ENCODE measurements around the gene TAF4.
"Not testable (repeated sequence)": the region's sequence is repeated elsewhere in the genome, so short reads cannot be mapped to it uniquely, and the experiment has no call there.

Gene TAF4

GRCh38 chr20:61956396-61957342 is 109.0 kb downstream of the TAF4 start:
- H3K27ac ChIP-seq, result no peak overlapping the region
- H3K4me3 ChIP-seq, result no peak overlapping the region

GRCh38 chr20:61955668-61956395 is 109.8 kb downstream of the TAF4 start:
- Histone ChIP-seq H3K27ac (no peak overlapping the region), H3K4me3 (no peak overlapping the region)

DNA sequence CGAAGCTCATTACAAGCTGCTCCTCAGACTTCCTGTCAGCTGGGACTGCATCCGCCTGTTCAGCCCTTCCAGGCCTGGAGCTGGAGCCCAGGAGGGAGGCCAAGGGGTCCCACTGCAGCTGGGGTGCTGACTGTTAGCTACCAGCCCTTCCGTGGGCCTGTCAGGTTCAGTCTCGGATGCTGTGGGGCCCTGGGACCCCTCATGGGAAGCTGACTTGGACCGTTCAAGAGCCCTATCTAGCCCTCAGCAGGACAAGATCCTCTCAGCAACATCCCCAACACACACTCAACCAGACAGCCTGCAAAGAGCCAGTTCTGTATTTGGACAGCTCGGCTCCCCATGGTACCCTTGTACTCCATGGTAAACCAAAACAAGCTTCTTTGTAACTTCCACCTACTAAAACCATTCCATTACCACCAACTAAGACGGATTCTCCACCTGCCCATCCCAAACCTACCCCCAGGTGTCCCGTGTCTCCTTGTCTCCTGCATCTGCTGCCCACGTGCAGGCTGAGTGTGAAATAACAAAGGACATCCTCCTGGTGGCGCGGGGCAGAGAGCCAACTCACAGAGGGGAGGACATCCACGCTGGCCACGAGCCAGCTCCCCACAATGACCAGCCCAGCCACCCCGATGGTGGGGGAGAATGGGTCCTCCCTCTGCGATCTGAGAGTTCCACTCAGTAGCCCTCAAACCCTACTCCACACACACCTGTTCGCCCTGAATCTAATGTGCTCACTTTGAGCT is 111.2 kb downstream of the TAF4 start:
- no peak overlapping the region for H3K27ac ChIP-seq
- no peak overlapping the region for H3K4me3 ChIP-seq

- H3K4me3 ChIP-seq, result no peak overlapping the region
- H3K27ac ChIP-seq, result no peak overlapping the region
These were observed 112.4 kb downstream of the TAF4 start for GRCh38 chr20:61953037-61954021.

DNA sequence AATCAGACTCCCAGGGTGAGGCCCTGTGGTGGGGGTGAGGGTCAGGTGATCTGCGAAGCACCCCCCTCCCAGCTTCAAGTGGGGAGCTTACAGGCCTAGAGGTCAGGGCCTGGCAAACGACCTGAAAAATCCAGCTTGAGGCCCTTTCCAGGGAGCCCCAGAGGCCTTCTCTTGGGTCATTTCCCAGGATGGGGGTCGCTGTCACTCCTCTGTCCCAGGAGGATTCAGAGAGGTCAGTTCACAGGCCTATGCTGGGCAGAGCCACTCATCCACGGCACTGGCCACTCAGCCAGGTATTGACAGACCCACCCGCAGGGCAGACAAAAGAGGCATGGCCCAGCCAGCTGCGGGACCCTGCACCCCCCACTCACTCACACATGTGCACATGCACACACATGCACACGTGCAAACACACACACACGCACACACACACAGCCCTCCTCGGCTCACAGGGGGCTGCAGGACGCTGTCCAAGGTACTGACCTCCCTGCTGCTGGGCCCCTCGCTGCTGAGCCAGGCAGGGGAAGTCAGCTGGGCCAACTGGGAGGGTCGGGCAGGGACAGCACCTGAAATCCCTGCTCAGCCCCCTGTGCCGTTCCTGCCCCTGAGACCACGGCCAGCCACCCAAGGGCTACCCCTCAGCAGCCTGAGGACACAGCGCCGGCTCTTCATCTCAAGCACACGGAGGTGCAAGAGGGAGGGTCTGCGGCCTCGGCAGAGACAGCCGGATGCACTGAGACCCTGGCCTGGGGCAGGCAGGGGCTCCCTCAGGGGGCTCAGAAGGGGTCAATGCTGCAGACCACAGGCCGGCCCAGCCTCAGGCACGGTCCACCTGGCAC is 113.8 kb downstream of the TAF4 start:
- Histone ChIP-seq H3K4me3 (no peak overlapping the region), H3K27ac (no peak overlapping the region)

GRCh38 chr20:61950641-61951071 is 115.0 kb downstream of the TAF4 start:
- Histone ChIP-seq H3K27ac (no peak overlapping the region), H3K4me3 (no peak overlapping the region)

GRCh38 chr20:61949714-61950640 is 115.7 kb downstream of the TAF4 start:
- Histone ChIP-seq H3K4me3 (no peak overlapping the region), H3K27ac (no peak overlapping the region)

GRCh38 chr20:61949363-61949713 is 116.3 kb downstream of the TAF4 start:
- Histone ChIP-seq H3K4me3 (no peak overlapping the region), H3K27ac (no peak overlapping the region)

GRCh38 chr20:61948586-61949362 is 116.9 kb downstream of the TAF4 start:
- Histone ChIP-seq H3K4me3 (no peak overlapping the region), H3K27ac (no peak overlapping the region)

GRCh38 chr20:61948056-61948455 is 117.6 kb downstream of the TAF4 start:
- not testable (repeated sequence) for H3K4me3 ChIP-seq, H3K27ac ChIP-seq

DNA sequence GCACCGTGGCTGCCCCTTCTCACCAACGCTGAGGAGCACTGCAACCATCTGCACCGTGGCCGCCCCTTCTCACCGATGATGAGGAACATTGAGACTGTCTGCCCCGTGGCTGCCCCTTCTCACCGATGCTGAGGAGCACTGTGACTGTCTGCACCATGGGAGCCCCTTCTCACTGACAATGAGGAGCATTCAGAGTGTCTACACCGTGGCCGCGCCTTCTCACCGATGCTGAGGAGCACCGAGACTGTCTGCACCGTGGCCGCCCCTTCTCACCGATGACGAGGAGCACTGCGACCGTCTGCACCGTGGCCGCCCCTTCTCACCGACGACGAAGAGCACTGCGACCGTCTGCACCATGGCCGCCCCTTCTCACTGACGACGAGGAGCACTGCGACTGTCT is 120.2 kb downstream of the TAF4 start:
- not testable (repeated sequence) for H3K4me3 ChIP-seq, H3K27ac ChIP-seq

- not testable (repeated sequence) for H3K4me3 ChIP-seq, H3K27ac ChIP-seq
These were observed 120.7 kb downstream of the TAF4 start for GRCh38 chr20:61944967-61945366.

DNA sequence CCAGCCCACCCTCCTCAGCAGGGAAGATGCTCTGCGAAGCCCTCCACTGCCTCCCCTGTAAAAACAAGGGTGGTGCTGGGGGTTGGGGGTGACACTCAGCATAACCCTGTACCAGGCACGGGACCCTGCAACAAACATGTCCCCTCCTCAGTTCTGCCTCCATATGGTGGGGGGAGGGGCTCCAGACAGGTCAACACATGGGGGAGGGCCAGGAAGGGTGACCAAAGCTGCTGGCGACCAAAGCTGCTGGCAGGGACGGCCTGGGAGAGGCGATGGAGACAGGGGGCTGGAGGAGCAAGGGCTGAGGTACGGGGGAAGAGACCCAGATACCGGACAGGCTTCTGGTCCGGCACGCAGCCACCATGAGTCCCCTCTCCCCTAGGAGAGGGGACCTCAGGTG is 123.2 kb downstream of the TAF4 start:
- Histone ChIP-seq H3K27ac (no peak overlapping the region), H3K4me3 (no peak overlapping the region)

- Histone ChIP-seq H3K27ac (no peak overlapping the region), H3K4me3 (no peak overlapping the region)
These were observed 123.8 kb downstream of the TAF4 start for GRCh38 chr20:61941721-61942405.

DNA sequence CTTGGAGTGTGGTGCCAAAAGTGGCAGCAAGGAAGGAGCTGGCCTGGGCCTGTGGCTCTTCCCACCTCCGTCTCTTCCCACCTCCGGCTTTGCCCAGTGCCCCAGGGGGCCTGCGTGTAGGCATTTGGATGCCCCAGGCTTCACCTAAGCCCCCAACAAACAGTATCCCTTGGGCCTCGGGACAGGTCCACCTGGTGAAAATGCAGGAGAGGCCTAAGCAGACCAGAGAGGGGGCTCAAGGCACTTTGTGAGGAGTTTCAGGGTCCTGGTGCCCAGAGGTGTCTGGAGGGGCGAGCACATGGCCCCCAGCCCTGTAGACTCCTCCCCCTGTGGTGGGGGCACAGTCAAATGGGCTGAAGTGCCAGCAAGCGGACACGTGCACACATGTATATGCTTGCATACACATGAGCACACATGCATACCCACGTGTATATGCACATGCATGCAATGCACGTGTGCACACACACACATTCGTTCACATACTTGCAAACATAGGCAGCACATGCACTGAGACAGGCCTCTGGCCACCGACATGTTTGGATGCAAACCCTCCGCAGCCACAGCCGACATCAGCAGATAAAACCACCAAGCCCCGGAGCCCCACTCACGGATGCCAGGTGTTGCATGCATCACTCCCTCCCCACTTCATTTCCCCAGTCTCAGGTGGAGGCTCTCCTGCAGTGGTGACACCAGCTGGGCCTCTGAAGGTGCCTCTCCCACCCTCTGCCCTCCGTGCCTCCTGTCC is 124.5 kb downstream of the TAF4 start:
- H3K27ac ChIP-seq, result no peak overlapping the region
- no peak overlapping the region for H3K4me3 ChIP-seq
